ENCODE measurements around the gene LALBA. TPM values are rescaled to one million over a fixed set of nuclear protein-coding genes. Genes with fewer than 3 reads are reported as not detected.
A peak's percentile ranks its signal among the peaks of the same experiment; 100 is the strongest.

LALBA gene
- total and polyA plus RNA-seq, 2 of the 8 experiments (the other 6 are each of a cell fraction or from before 2014, with no cell fraction given), result not detected

- H3K9me3 ChIP-seq (ENCODE audit: insufficient read depth in 2 of 2, low read depth in 1 of 2, low read length in 1 of 2), result peaks cover 0 to 2% of the 10 kb centered on the region in 2 experiments; a peak in 2 of 4 replicates
- H3K4me1 ChIP-seq (replicated peaks in 1 of 4; ENCODE audit: control insufficient read depth in 3 of 4, insufficient read depth in 4 of 4, low read length in 3 of 4), result no peaks in the 10 kb centered on the region
- H3K23me2 ChIP-seq (ENCODE audit: low read depth, low read length), result no peaks in the 10 kb centered on the region
- POLR2A ChIA-PET (ENCODE audit: partially characterized antibody), result no interaction called here
- no peak overlapping the region for H2BK20ac ChIP-seq (ENCODE audit: low read length)
- no peak overlapping the region for H3K4me3 ChIP-seq (ENCODE audit: extremely low read depth in 1 of 4, insufficient read depth in 2 of 4, low read depth in 3 of 4, low read length in 4 of 4)
- H2BK12ac ChIP-seq (ENCODE audit: low read depth, low read length), result no peak overlapping the region
- H3K79me2 ChIP-seq (ENCODE audit: control insufficient read depth in 1 of 2, insufficient read depth in 2 of 2, low read length in 2 of 2), result no peaks in the 10 kb centered on the region
- H3K4me2 ChIP-seq (ENCODE audit: insufficient read depth in 1 of 2, low read depth in 2 of 2, low read length in 2 of 2), result no peak overlapping the region
- H3K4ac ChIP-seq (replicated peaks; ENCODE audit: insufficient read length, low read depth, low read length), result no peak overlapping the region
- no peaks in the 10 kb centered on the region for H3K79me1 ChIP-seq (ENCODE audit: low read depth, low read length)
- no peak overlapping the region for H2BK15ac ChIP-seq (ENCODE audit: low read length)
- no peaks in the 10 kb centered on the region for H3K27me3 ChIP-seq (replicated peaks in 1 of 4; ENCODE audit: control insufficient read depth in 3 of 4, extremely low read depth in 1 of 4, insufficient read depth in 3 of 4, low read length in 3 of 4)
- H2AFZ ChIP-seq (ENCODE audit: low read length), result no peak overlapping the region
- H2BK5ac ChIP-seq (ENCODE audit: low read depth, low read length), result no peak overlapping the region
- no peak for FAIRE-seq
- H3K18ac ChIP-seq (ENCODE audit: extremely low read depth, low read length), result no peak overlapping the region
- H4K20me1 ChIP-seq (replicated peaks in 1 of 2; ENCODE audit: control insufficient read depth in 1 of 2, insufficient read depth in 2 of 2, low read length in 2 of 2), result no peaks in the 10 kb centered on the region
- no peak overlapping the region for H3K14ac ChIP-seq (ENCODE audit: insufficient read length)
- peak overlapping the region; percentile 51; the same call in 1 of the 2 replicates for H4K8ac ChIP-seq (ENCODE audit: extremely low read depth, insufficient read depth, low read length)
- no peak overlapping the region for H3K9ac ChIP-seq (replicated peaks in 1 of 4; ENCODE audit: extremely low read depth in 1 of 4, low read depth in 3 of 4, low read length in 3 of 4)
- CTCF ChIA-PET (ENCODE audit: partially characterized antibody), result interaction anchor here (0.6 to 1.1 kb wide), 3 partner anchors 14 to 274 kb away, joined by 3 to 5 read pairs (median 3); no protein-coding TSS in a partner anchor
- H4K5ac ChIP-seq (ENCODE audit: insufficient read length, low read depth, low read length), result no peak overlapping the region
- no peak overlapping the region for H3K27ac ChIP-seq (ENCODE audit: low read depth, low read length)
- no peak overlapping the region for H3K56ac ChIP-seq (replicated peaks; ENCODE audit: insufficient read length, low read depth, low read length)
- H2BK120ac ChIP-seq (replicated peaks; ENCODE audit: low read depth, low read length), result no peak overlapping the region
- H3K23ac ChIP-seq (ENCODE audit: insufficient read length), result no peak overlapping the region
- no peak overlapping the region for H2AK5ac ChIP-seq (ENCODE audit: low read depth, low read length)
- H4K91ac ChIP-seq (replicated peaks; ENCODE audit: insufficient read length, low read length), result no peak overlapping the region
- no peaks in the 10 kb centered on the region for H3K36me3 ChIP-seq (ENCODE audit: control insufficient read depth in 2 of 4, insufficient read depth in 4 of 4, low read length in 3 of 4)
- whole genome bisulfite sequencing, 2 experiments (ENCODE audit: extremely low coverage in 1 of 2, insufficient coverage in 1 of 2, insufficient read length in 1 of 2, insufficient replicate concordance in 2 of 2, low coverage in 1 of 2, low lambda C conversion rate in 2 of 2, missing lambda C conversion rate in 1 of 2), result 95% methylated on average over 44 of the region's 44 CpGs; no CpG with 5 or more reads in 1 of the 2 experiments
- DNase-seq (ENCODE audit: low read depth in 1 of 2, low spot score in 2 of 2), result no peak
- TF ChIP-seq TEAD4 (IDR thresholded peaks at IDR 0.05; ENCODE audit: low read depth, low read length) (no peak), SP2 (IDR thresholded peaks at IDR 0.05; ENCODE audit: low read length) (no peak), ASH2L (IDR thresholded peaks at IDR 0.05; ENCODE audit: low read length) (no peak), SP1 (IDR thresholded peaks at IDR 0.05; ENCODE audit: low read depth, low read length) (no peak)
These were observed 41.8 kb downstream of the LALBA start for GRCh38 chr12:48527891-48528670.

All from H1 (cell line).